Stimulated activated CD4-positive, alpha-beta T cell treated with anti-CD3 and anti-CD28 coated beads, TNF-alpha, amount 100 ng/mL, for 24 hours (primary cell): ENCODE data around the gene CHST14.
A peak's percentile ranks its signal among the peaks of the same experiment; 100 is the strongest.

Experiments used
- DNase-seq, 3 experiments: peaks; one replicate each; pipeline ENCODE4 v3.0.0-alpha.2; 2020; ENCODE audit warnings: low read depth in 3 of 3

Gene CHST14

DNA sequence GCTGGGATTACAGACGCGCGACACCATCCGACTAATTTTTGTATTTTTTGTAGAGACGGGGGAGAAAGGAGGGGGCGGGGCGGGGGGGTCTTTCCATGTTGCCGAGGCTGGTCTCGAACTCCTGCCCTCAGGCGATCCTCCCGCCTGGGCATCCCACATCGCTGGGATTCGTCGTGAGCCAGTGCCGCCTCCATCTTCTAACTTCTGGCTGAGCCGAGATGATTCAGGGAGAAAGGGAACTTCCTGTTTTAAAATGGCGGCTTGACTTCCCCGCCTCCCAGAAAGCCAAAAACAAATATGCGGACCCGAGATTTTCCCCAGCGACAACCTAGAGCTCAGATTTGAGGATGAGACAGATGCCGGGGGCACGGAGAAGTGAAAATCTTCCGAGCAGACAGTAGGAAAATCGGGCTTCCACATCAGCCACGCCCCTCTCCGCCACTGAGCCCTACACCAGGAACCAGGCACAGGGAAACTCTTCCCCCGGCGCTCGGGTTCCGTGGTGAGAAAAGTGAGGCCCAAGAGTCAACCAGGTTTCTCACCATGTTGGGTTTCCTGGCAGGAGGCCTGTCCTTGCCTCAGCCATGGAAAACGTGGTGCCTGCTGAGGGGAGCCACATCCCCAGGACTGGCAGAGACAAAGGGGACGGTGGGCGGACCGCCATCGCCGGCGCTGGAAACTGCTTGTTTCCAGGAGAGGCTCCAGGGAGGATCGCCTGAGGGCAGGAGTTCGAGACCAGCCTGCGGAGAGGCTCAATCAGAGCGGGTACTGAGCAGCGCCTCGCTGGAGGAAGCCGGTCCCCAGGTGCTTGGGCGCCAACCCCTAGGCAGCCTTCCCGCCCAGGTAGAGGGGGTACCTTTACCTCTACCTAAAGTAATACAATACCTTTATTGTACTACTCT is 18.7 kb downstream of the CHST14 start:
- DNase-seq = no peak

- peak; percentile 45 to 59 (median 55) for DNase-seq
Observed at GRCh38 chr15:40493089-40493840, 22.5 kb downstream of the CHST14 start.

DNA sequence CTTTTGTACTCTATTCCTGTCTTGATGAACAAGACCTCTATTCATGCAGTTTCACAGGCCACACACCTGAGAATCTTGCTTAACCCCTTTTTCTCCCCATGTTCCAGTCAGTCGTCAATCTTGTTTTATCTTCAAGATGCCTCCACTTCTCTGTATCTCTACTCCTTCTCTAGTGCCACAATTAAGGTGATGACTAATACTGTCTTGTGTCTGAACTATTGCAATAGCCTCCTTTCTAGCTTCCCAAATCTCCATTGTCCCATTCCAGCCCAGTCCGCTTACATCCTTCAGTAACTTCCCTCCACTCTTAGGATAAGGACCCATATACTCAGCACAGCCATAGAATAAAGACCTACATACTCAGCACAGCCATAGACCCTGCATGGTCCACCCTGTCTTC is 24.7 kb downstream of the CHST14 start:
- DNase-seq = no peak

GRCh38 chr15:40498418-40498817 is 27.6 kb downstream of the CHST14 start:
- DNase-seq = no peak

GRCh38 chr15:40498891-40499290 is 28.1 kb downstream of the CHST14 start:
- DNase-seq = no peak

- no peak for DNase-seq
Observed at GRCh38 chr15:40499931-40500330, 29.1 kb downstream of the CHST14 start.

- no peak for DNase-seq
Observed at GRCh38 chr15:40500568-40501330, 30.0 kb downstream of the CHST14 start.

DNA sequence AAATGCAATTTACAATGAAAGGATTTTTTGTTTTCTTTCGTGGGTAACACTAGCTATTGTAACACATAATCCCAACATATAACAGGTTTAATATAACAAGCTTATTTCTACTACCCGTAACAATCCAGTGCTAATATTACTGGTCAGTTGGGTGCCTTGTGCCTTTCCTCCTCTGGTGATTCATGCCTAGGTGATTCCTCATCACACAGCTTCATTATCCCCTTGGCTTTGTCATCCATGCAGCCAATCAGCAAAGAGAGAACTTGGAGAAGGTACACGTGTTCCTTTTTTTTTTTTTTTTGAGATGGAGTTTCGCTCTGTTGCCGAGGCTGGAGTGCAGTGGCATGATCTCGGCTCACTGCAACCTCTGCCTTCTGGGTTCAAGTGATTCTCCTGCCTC is 30.7 kb downstream of the CHST14 start:
- no peak for DNase-seq

- DNase-seq = peak; percentile 26 to 61 (median 35)
Observed at GRCh38 chr15:40506964-40507571, 36.3 kb downstream of the CHST14 start.

DNA sequence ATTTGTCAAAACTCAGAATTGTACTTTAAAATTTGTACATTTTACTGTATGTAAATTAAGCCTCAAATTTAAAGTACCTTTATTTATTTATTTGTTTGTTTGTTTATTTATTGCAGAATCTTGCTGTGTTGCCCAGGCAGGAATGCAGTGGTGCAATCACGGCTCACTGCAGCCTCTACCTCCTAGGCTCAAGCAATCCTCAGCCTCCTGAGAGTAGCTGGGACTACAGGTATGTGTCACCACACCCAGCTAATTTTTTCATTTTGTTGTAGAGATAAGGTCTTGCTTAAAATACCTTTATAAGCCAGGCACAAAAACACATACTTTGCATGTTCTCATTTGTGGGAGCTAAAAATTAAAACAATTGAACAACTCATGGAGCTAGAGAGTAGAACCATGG is 37.4 kb downstream of the CHST14 start:
- DNase-seq = no peak

- no peak for DNase-seq
Observed at GRCh38 chr15:40510201-40510600, 39.4 kb downstream of the CHST14 start.

- DNase-seq = no peak
Observed at GRCh38 chr15:40511093-40511471, 40.3 kb downstream of the CHST14 start.

DNA sequence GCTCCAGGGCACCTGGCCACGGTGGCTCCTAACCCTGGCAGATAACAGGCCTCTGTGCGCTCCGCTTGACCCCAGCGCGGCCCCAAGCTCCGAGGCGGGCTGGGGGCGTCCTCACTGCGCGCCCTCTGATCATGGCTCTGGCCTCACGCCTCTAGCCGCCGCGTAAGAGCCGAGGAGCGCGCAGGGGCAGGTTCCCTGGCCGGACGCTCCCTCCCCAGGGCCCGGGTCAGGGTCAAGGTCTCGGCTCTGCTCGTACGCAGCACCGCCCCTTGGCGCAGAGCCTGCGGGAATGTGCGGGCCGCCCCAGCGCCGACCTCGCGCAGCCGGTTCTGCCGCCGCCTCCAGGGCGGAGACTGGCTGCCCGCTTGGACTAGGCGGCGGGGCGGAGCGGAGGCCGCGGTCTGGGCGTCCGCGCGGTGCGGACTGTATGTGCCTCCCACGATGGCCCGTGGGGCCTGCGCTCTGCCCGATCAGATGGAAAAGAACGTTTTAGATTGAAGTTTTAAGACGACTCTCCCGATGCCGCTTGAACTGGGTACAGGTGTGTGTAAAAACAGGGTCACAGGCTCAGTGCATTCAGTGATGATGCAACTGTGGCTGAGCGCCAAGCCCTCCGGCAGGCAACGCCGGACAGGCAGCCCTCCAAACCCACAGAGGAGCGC is 40.8 kb downstream of the CHST14 start:
- DNase-seq = no peak

DNA sequence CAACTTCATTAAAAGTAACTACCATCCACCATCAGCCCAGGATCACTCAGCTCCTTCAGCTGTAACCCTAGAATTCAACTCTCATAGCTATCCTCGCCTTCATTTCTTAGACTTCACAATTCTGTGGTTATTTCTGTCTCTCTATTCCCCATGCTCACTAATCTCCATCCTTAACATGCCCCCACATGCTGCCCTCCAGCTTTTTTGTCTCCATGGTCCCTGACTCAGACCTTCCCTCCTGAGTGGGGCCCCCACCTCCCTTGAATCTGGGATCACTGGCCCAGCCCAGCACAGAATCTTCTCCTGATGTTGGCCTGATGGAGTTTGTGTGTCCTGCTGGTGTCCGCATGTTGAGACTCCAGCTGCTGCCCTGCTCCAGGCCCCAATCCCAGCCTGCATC is 41.7 kb downstream of the CHST14 start:
- no peak for DNase-seq

- DNase-seq = no peak
Observed at GRCh38 chr15:40513609-40514008, 42.8 kb downstream of the CHST14 start.

DNA sequence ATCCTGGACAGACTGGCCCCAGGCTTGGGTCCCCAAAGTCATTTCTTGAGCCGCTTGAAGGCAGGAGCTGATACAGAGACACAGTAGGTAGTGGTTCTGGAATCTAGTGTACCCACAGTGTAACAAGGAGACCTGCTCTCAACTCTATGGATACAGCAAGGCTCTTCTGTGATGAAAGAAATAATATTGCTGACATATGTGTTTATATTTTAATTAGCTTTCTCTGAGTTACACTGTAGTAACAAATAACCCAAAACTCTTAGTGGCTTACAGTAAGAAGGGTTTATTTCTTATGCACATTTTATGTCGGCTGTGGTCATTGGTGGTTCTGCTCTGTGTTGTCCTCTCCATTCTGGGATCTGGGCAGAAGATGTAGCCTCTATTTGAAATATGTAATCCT is 45.5 kb downstream of the CHST14 start:
- no peak for DNase-seq
